ENCODE results near the gene ADGRL2. TPM values are rescaled to one million over a fixed set of nuclear protein-coding genes. Genes with fewer than 3 reads are reported as not detected.

Gene ADGRL2
- total RNA-seq, 1 experiment from 2014 or later = 0.20 TPM

GRCh38 chr1:81874461-81874860, 73.7 kb downstream of the ADGRL2 start:
- intact Hi-C loops (cut with micrococcal nuclease) = no loop called here
- CTCF ChIA-PET = no interaction called here

GRCh38 chr1:81874940-81875339, 74.2 kb downstream of the ADGRL2 start:
- POLR2A ChIA-PET = no interaction called here
- Histone ChIP-seq H2AFZ (ENCODE audit: low read depth, low read length, poor library complexity, severe bottlenecking) (no peak overlapping the region), H3K27me3 (ENCODE audit: insufficient read depth, low read length) (no peaks in the 10 kb centered on the region), H3K36me3 (ENCODE audit: control insufficient read depth in 1 of 2, insufficient read depth in 2 of 2, low read length in 2 of 2) (no peaks in the 10 kb centered on the region), H3K27ac (ENCODE audit: low read depth, low read length) (no peak overlapping the region), H3K9me2 (ENCODE audit: insufficient read depth) (no peaks in the 10 kb centered on the region), H4K20me1 (ENCODE audit: insufficient read depth) (no peaks in the 10 kb centered on the region), H3K9ac (ENCODE audit: low read length) (no peak overlapping the region), H3K79me2 (ENCODE audit: insufficient read depth, low read length) (no peaks in the 10 kb centered on the region), H3K4me1 (ENCODE audit: control insufficient read depth in 1 of 2, insufficient read depth in 2 of 2, low read length in 2 of 2) (no peaks in the 10 kb centered on the region), H3K4me3 (replicated peaks in 1 of 2; ENCODE audit: low read depth in 1 of 2, low read length in 2 of 2) (no peak overlapping the region), H3K4me2 (ENCODE audit: low read length) (no peak overlapping the region), H3K9me3 (ENCODE audit: control insufficient read depth in 1 of 2, insufficient read depth in 1 of 2, low read depth in 1 of 2, low read length in 2 of 2) (no peaks in the 10 kb centered on the region)
- CTCF ChIA-PET = no interaction called here
- RAD21 ChIA-PET (ENCODE audit: low non-redundant PET in 1 of 2, low total read pairs in 2 of 2, uncharacterized antibody in 2 of 2, unreplicated experiment in 2 of 2) = no interaction called here
- ATAC-seq (no peak), DNase-seq (ENCODE audit: low read depth, low spot score) (no peak)
- intact Hi-C loops (cut with micrococcal nuclease) = no loop called here
- BruUV-seq (replicated peaks) = no TSS peak
- TF ChIP-seq CBX3 (IDR thresholded peaks at IDR 0.05; ENCODE audit: low read depth) (no peak), ZFX (IDR thresholded peaks at IDR 0.05) (no peak), POLR2A (IDR thresholded peaks at IDR 0.05; ENCODE audit: borderline replicate concordance, extremely low read depth, insufficient read depth, insufficient read length) (no peak), EGR1 (IDR thresholded peaks at IDR 0.05; ENCODE audit: low read depth) (no peak), FOSL1 (IDR thresholded peaks at IDR 0.05; ENCODE audit: low read depth) (no peak), CEBPB (IDR thresholded peaks at IDR 0.05; ENCODE audit: low read depth) (no peak), SP1 (IDR thresholded peaks at IDR 0.05; ENCODE audit: low read depth) (no peak), POLR2AphosphoS5 (IDR thresholded peaks at IDR 0.05; ENCODE audit: low read depth, low read length) (no peak), YY1 (IDR thresholded peaks at IDR 0.05; ENCODE audit: extremely low read depth, insufficient replicate concordance, low read depth, low read length) (no peak), EZH2phosphoT487 (IDR thresholded peaks at IDR 0.05; ENCODE audit: borderline replicate concordance) (no peak), ATF3 (IDR thresholded peaks at IDR 0.05) (no peak), RAD21 (IDR thresholded peaks at IDR 0.05; ENCODE audit: low read depth) (no peak), ELF1 (IDR thresholded peaks at IDR 0.05; ENCODE audit: borderline replicate concordance, low read depth) (no peak), JUND (IDR thresholded peaks at IDR 0.05) (no peak), CTCF (IDR thresholded peaks at IDR 0.05 in 2 of 3, conservative IDR thresholded peaks at IDR 0.05 in 1 of 3; ENCODE audit: borderline replicate concordance in 1 of 3, insufficient read depth in 1 of 3, low read depth in 2 of 3, low read length in 2 of 3) (no peak), SIN3A (IDR thresholded peaks at IDR 0.05; ENCODE audit: low read depth) (no peak)

More at GRCh38 chr1:81874461-81874860, 73.7 kb downstream of the ADGRL2 start:
- ChIA-PET POLR2A (no interaction called here), RAD21 (ENCODE audit: low non-redundant PET in 1 of 2, low total read pairs in 2 of 2, uncharacterized antibody in 2 of 2, unreplicated experiment in 2 of 2) (no interaction called here)
- Histone ChIP-seq H3K4me2 (ENCODE audit: low read length) (no peak overlapping the region), H3K79me2 (ENCODE audit: insufficient read depth, low read length) (no peaks in the 10 kb centered on the region), H3K4me1 (ENCODE audit: control insufficient read depth in 1 of 2, insufficient read depth in 2 of 2, low read length in 2 of 2) (no peaks in the 10 kb centered on the region), H3K27ac (ENCODE audit: low read depth, low read length) (no peak overlapping the region), H3K9me3 (ENCODE audit: control insufficient read depth in 1 of 2, insufficient read depth in 1 of 2, low read depth in 1 of 2, low read length in 2 of 2) (no peaks in the 10 kb centered on the region), H3K9me2 (ENCODE audit: insufficient read depth) (no peaks in the 10 kb centered on the region), H2AFZ (ENCODE audit: low read depth, low read length, poor library complexity, severe bottlenecking) (no peak overlapping the region), H3K4me3 (replicated peaks in 1 of 2; ENCODE audit: low read depth in 1 of 2, low read length in 2 of 2) (no peak overlapping the region), H3K27me3 (ENCODE audit: insufficient read depth, low read length) (no peaks in the 10 kb centered on the region), H4K20me1 (ENCODE audit: insufficient read depth) (no peaks in the 10 kb centered on the region), H3K36me3 (ENCODE audit: control insufficient read depth in 1 of 2, insufficient read depth in 2 of 2, low read length in 2 of 2) (no peaks in the 10 kb centered on the region), H3K9ac (ENCODE audit: low read length) (no peak overlapping the region)
- ATAC-seq = no peak
- no peak for TF ChIP-seq SIN3A (IDR thresholded peaks at IDR 0.05; ENCODE audit: low read depth)
- BruUV-seq (replicated peaks) = no TSS peak
- no peak for DNase-seq (ENCODE audit: low read depth, low spot score)
